Body of pancreas (tissue), 4 donors: ENCODE measurements around the gene TMEM203.

Experiments used
- POLR2A ChIP-seq, 3 donors: fragments of 450-650 bp; IDR thresholded peaks; one replicate each; pipeline ENCODE4 v1.6.1; 2016; ENCODE audit warnings: antibody characterized with exemption in 3 of 3, mild to moderate bottlenecking in 2 of 3
- TF ChIP-seq, protein P1 (sequence below), 7 experiments: fragments of 450-650 bp in 4 of 7; fragments of 200-600 bp in 3 of 7; sonication (generic) in 3 of 7; IDR thresholded peaks; one replicate each; pipeline ENCODE4 v1.5.1; 2016 to 2019; ENCODE audit warnings: antibody characterized with exemption in 7 of 7

DNA sequence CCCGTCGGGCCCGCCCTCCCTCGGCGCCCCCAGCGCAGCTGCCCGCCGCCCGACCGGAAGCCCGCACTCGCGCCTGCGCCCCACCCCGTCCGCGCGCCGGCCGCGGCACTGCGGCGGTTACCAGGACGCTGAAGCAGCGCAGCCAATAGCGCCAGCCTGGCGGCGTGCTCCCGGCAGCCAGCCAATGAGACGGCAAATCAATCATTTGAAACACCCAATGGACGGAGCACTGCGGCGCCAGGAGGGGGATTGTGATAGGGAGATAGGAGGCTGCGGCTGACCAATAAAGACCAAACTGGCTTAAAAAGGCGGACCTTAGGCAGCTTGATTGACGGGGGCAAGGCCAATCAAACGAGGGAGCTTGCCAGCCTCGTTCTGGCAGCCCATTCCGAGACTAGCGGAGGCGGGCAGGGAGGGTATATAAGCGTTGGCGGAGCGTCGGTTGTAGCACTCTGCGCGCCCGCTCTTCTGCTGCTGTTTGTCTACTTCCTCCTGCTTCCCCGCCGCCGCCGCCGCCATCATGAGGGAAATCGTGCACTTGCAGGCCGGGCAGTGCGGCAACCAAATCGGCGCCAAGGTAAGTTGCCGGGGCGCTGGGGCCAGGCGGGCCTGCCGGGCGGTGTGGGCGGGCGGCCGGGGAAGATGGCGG lies 35.5 kb upstream of the TMEM203 start, which contains the start of gene TUBB4B:
- TF ChIP-seq, protein P1, sequence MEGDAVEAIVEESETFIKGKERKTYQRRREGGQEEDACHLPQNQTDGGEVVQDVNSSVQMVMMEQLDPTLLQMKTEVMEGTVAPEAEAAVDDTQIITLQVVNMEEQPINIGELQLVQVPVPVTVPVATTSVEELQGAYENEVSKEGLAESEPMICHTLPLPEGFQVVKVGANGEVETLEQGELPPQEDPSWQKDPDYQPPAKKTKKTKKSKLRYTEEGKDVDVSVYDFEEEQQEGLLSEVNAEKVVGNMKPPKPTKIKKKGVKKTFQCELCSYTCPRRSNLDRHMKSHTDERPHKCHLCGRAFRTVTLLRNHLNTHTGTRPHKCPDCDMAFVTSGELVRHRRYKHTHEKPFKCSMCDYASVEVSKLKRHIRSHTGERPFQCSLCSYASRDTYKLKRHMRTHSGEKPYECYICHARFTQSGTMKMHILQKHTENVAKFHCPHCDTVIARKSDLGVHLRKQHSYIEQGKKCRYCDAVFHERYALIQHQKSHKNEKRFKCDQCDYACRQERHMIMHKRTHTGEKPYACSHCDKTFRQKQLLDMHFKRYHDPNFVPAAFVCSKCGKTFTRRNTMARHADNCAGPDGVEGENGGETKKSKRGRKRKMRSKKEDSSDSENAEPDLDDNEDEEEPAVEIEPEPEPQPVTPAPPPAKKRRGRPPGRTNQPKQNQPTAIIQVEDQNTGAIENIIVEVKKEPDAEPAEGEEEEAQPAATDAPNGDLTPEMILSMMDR (IDR thresholded peaks at IDR 0.05): no peak
- peak; percentile 100 for TF ChIP-seq POLR2A (IDR thresholded peaks at IDR 0.05)
